GM12801 (cell line): ENCODE measurements around the gene PDE6C.

Experiments used
- CTCF ChIP-seq: IDR thresholded peaks from one replicate; pipeline ENCODE4 v1.5.1; 2011; ENCODE audit warnings: control low read depth; ENCODE audit not compliant: insufficient read length; ENCODE audit errors: extremely low read depth

The PDE6C gene

GRCh38 chr10:93695740-93696139, 83.4 kb downstream of the PDE6C start:
- TF ChIP-seq CTCF: no peak

- no peak for TF ChIP-seq CTCF
These were observed 84.9 kb downstream of the PDE6C start for GRCh38 chr10:93697207-93697606.

- no peak for TF ChIP-seq CTCF
These were observed 89.5 kb downstream of the PDE6C start for GRCh38 chr10:93701866-93702209.

DNA sequence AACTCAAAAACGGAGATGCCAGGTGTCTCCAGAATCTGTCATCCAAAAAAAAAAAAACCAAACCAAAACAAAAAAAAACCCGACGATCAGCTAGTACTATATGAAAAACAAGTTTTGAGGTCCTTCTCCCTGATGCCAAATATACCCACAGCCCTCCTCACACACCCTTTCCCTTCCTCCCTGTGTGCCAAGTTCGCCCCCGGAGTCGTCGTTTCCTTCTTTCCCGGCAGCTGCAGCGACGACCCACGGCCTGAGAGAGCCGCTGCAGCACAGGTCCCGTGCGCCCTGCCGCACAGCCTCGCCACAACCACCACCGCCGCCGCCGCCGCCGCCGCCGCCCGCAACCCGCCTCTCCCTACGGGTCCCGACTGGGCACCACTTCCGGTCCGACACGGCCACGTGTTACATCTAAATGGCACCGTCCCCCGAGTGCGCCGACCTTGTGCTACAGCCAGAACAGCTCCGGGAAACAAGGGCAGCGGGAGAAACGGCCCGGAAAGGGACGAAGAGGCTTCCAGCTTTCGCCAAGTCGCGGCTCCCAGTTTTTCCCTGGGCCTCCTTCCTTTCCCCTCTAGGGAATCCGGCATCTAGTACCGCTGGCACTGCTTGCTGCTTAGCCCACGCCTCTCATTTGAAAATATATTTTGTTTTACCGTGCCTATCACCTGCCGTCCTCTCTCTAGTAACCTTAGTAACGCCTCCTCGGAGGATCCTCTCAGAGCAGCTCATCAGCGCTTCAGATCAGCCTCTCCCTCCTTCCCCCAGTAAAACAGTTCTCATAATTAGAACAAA, 90.1 kb downstream of the PDE6C start, which contains the start of gene FRA10AC1:
TSS of gene FRA10AC1 (minus strand) at position 383 of the 792 bp plus-strand sequence. CDS start 2,486 bp downstream, outside the sequence.
- no peak for TF ChIP-seq CTCF

GRCh38 chr10:93703066-93703465, 90.7 kb downstream of the PDE6C start:
- TF ChIP-seq CTCF: no peak

DNA sequence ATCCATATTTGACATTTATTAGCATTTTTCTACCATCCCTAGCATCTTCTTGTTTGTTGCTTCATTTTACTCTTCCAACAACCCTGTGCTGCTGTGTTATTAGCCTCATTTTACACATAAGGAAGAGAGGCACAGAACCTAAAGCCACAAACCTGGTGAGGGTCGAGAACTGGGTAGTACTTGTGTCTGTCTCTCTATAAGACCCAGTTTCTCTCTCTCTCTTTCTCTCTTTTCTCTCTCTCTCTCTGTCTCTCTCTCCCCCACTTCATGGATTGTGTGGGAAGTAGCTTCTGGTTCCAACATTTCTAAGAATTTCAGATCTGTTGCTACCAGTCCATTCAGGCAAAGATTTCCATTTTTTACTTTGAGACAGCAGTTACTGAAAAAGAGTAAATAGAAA, 91.5 kb downstream of the PDE6C start:
- TF ChIP-seq CTCF: no peak

GRCh38 chr10:93704451-93704850, 92.1 kb downstream of the PDE6C start:
- TF ChIP-seq CTCF: no peak
